Stomach (tissue), 4 donors: ENCODE results near the gene FASTKD3.
A peak's percentile ranks its signal among the peaks of the same experiment; 100 is the strongest.

ENCODE experiments used
- CTCF ChIP-seq, 7 experiments: fragments of 450-650 bp in 4 of 7; fragments of 200-600 bp in 3 of 7; sonication (generic) in 3 of 7; IDR thresholded peaks; one replicate each; pipeline ENCODE4 v1.5.1; 2016 to 2019; ENCODE audit warnings: antibody characterized with exemption in 7 of 7, control low read depth in 2 of 7, mild to moderate bottlenecking in 1 of 7
- EP300 ChIP-seq: sonication (generic); formaldehyde crosslinking; IDR thresholded peaks from one replicate; pipeline ENCODE4 v1.6.1; 2017; ENCODE audit warnings: antibody characterized with exemption
- POLR2A ChIP-seq, 4 donors: fragments of 450-650 bp; IDR thresholded peaks; one replicate each; pipeline ENCODE4 v1.6.1; 2016; ENCODE audit warnings: antibody characterized with exemption in 4 of 4, control low read depth in 2 of 4, mild to moderate bottlenecking in 1 of 4, moderate library complexity in 1 of 4
- POLR2AphosphoS5 ChIP-seq, 3 donors: sonication (generic); formaldehyde crosslinking; IDR thresholded peaks; one replicate each; pipeline ENCODE4 v1.6.1; 2016; ENCODE audit warnings: antibody characterized with exemption in 3 of 3

- TF ChIP-seq CTCF (IDR thresholded peaks at IDR 0.05) (peak in 5 of 7 experiments; percentile 66 to 83 (median 69)), EP300 (no peak), POLR2AphosphoS5 (IDR thresholded peaks at IDR 0.05) (no peak), POLR2A (IDR thresholded peaks at IDR 0.05) (no peak)
Observed at GRCh38 chr5:7815892-7816534, 52.8 kb downstream of the FASTKD3 start.
